ENCODE data around the gene MYO6. TPM values are rescaled to one million over a fixed set of nuclear protein-coding genes. Genes with fewer than 3 reads are reported as not detected.

MYO6 gene
- total RNA-seq, 2 donors from 2014 or later, result 76.9 to 78.3 TPM

- ATAC-seq (no peak), DNase-seq (no peak)
- intact Hi-C loops (cut with DNase I, micrococcal nuclease), result loop anchor here in 1 of 2 donors (10.0 kb wide), 1 partner anchor 1524 kb away; no protein-coding TSS in a partner anchor
Observed at GRCh38 chr6:75931011-75931680, 182.1 kb downstream of the MYO6 start.

GRCh38 chr6:75932067-75932466 is 183.0 kb downstream of the MYO6 start:
- no peak for ATAC-seq
- DNase-seq, result peak in 1 of 2 donors; percentile 4
- intact Hi-C loops (cut with DNase I, micrococcal nuclease), result loop anchor here in 1 of 2 donors (10.0 kb wide), 1 partner anchor 1523 kb away; no protein-coding TSS in a partner anchor

- no peak for DNase-seq
- no peak for ATAC-seq
- intact Hi-C loops (cut with DNase I, micrococcal nuclease), result loop anchor here in 1 of 2 donors (10.0 kb wide), 1 partner anchor 1521 kb away; no protein-coding TSS in a partner anchor
Observed at GRCh38 chr6:75933387-75933975, 184.4 kb downstream of the MYO6 start.

- peak; percentile 72 for ATAC-seq
- DNase-seq, result peak in 1 of 2 donors; percentile 11
- intact Hi-C loops (cut with DNase I, micrococcal nuclease), result loop anchor here in 1 of 2 donors (10.0 kb wide), 1 partner anchor 1520 kb away; no protein-coding TSS in a partner anchor
Observed at GRCh38 chr6:75934643-75935472, 185.8 kb downstream of the MYO6 start.

- ATAC-seq, result no peak
- intact Hi-C loops (cut with DNase I, micrococcal nuclease), result loop anchor here in 1 of 2 donors (10.0 kb wide), 1 partner anchor 1519 kb away; no protein-coding TSS in a partner anchor
- DNase-seq, result no peak
Observed at GRCh38 chr6:75935473-75935793, 186.4 kb downstream of the MYO6 start.

GRCh38 chr6:75936682-75937081 is 187.6 kb downstream of the MYO6 start:
- no peak for ATAC-seq
- intact Hi-C loops (cut with DNase I, micrococcal nuclease), result loop anchor here in 1 of 2 donors (10.0 kb wide), 1 partner anchor 1518 kb away; no protein-coding TSS in a partner anchor

DNA sequence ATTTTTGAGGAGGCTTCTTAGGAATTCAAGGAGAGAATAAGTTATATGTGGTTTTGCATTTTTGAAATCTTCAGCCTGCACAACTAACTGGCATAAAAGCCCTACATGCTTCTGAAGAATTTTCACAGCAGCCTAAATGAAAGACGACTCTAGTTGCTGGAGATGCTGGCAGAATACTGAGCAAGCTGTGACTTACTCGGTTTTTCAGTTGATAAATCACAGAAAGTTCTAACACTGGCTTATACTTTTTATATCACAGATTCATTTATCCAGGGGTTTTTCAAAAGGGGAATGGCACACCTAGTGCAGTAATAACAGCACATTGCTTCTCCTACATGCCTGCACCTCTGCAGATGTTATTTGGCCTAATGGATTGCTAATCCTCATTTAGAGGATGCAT is 188.8 kb downstream of the MYO6 start:
- intact Hi-C loops (cut with DNase I, micrococcal nuclease), result loop anchor here in 1 of 2 donors (10.0 kb wide), 1 partner anchor 1517 kb away; no protein-coding TSS in a partner anchor
- DNase-seq (no peak), ATAC-seq (no peak)

More at GRCh38 chr6:75936682-75937081, 187.6 kb downstream of the MYO6 start:
- DNase-seq, result no peak

GRCh38 chr6:75940564-75940963 is 191.5 kb downstream of the MYO6 start:
- no peak for DNase-seq

GRCh38 chr6:75941509-75941908 is 192.5 kb downstream of the MYO6 start:
- no peak for DNase-seq
- intact Hi-C loops (cut with DNase I, micrococcal nuclease), result no loop called here
- no peak for ATAC-seq

More at GRCh38 chr6:75940564-75940963, 191.5 kb downstream of the MYO6 start:
- intact Hi-C loops (cut with DNase I, micrococcal nuclease), result no loop called here
- no peak for ATAC-seq

GRCh38 chr6:75943381-75943780 is 194.3 kb downstream of the MYO6 start:
- intact Hi-C loops (cut with DNase I, micrococcal nuclease), result no loop called here
- DNase-seq (no peak), ATAC-seq (no peak)

GRCh38 chr6:75946146-75946831 is 197.2 kb downstream of the MYO6 start:
- intact Hi-C loops (cut with DNase I, micrococcal nuclease), result no loop called here
- DNase-seq, result no peak
- no peak for ATAC-seq

- ATAC-seq (no peak), DNase-seq (no peak)
- intact Hi-C loops (cut with DNase I, micrococcal nuclease), result no loop called here
Observed at GRCh38 chr6:75947935-75948334, 198.9 kb downstream of the MYO6 start.

DNA sequence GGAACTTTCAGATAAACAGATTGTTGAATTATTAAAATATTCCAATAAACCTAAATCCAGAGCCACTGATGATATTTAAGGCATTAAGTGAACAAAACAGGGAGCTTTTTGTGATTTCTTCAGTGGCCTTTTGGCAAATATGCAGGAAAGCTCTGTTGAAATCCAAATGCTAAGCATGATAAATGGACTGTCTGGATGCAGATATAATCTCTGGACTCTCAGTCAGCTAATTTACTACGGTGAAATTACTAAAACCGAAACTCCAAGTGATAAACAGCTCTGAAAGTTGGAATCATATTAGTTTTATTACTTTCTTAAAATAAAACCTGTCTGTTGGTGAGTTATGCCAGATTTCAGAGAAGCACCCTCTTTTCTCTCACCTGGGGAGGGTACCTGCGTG is 203.1 kb downstream of the MYO6 start:
- ATAC-seq, result no peak
- intact Hi-C loops (cut with DNase I, micrococcal nuclease), result no loop called here
- no peak for DNase-seq

DNA sequence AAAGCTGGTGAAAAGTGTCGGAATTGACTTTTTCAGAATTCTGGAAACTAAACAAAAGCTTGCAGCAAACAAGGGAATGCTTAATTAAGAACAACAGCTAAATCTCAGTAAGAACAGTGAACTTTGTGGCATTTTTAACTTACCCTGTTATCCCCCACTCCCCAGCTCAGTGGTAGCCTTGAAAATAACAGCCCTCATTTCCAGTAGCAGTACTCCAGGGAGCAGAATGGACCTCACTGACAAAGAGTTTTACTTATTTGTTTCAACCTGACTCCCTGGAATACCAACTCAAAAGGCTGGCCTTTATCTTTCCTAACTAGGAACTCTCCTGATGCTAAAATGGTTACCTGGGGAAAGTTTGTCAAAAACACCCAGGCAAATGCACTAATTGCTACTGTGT is 214.5 kb downstream of the MYO6 start:
- ATAC-seq, result no peak
- no peak for DNase-seq
- intact Hi-C loops (cut with DNase I, micrococcal nuclease), result no loop called here

DNA sequence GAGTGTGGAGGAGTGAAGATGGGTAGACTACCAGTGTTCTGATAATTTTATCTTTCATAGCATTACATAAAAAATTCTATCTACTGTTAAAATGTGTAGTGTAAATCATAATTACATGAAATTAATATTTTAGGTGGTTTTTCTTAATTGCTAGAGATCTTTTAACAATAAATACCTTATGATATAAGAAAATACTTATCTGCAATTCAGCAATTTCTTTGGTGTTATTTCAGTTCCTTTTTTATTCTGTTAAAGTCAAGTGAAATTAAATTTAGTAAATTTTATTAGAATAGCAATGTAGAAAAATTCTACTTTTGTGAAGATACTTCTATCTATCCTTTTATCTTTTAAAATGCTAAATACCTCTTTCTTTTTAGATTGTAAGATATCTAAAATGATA is 219.1 kb downstream of the MYO6 start:
- intact Hi-C loops (cut with DNase I, micrococcal nuclease), result no loop called here
- ATAC-seq, result no peak
- no peak for DNase-seq
